MM.1S (cell line): ENCODE measurements around the gene SORCS2.

ENCODE experiments used
- DNase-seq: peaks from one replicate; pipeline ENCODE4 v3.0.0-alpha.2; 2015
- H2AFZ ChIP-seq: fragments of 300-600 bp; sonication (generic); 2 replicates; pipeline ENCODE4 v1.6.0; 2016; ENCODE audit warnings: antibody characterized with exemption, low read length
- H3F3A ChIP-seq: fragments of 300-600 bp; sonication (generic); 2 replicates; pipeline ENCODE4 v1.6.1; 2016; ENCODE audit warnings: mild to moderate bottlenecking, antibody characterized with exemption, low read length, moderate library complexity, mixed read lengths; ENCODE audit not compliant: insufficient read depth
- H3K27ac ChIP-seq: fragments of 300-600 bp; sonication (generic); 2 replicates; pipeline ENCODE4 v1.5.1; 2016; ENCODE audit warnings: mild to moderate bottlenecking, low read length
- H3K27me3 ChIP-seq: fragments of 300-600 bp; sonication (generic); replicated peaks from 2 replicates; pipeline ENCODE4 v1.6.0; 2016; ENCODE audit warnings: low read length; ENCODE audit not compliant: insufficient read depth
- H3K36me3 ChIP-seq: fragments of 300-600 bp; sonication (generic); replicated peaks from 2 replicates; pipeline ENCODE4 v1.6.1; 2016; ENCODE audit warnings: mild to moderate bottlenecking, low read length, mixed read lengths; ENCODE audit not compliant: insufficient read depth
- H3K4me1 ChIP-seq: fragments of 300-600 bp; sonication (generic); 2 replicates; pipeline ENCODE4 v1.6.1; 2016; ENCODE audit warnings: low read length, mixed read lengths
- H3K4me2 ChIP-seq: fragments of 300-600 bp; sonication (generic); 2 replicates; pipeline ENCODE4 v1.6.0; 2016; ENCODE audit warnings: low read depth, low read length
- H3K4me3 ChIP-seq: fragments of 300-600 bp; sonication (generic); 2 replicates; pipeline ENCODE4 v1.5.1; 2016; ENCODE audit warnings: low read length, mixed read lengths
- H3K79me2 ChIP-seq: fragments of 300-600 bp; sonication (generic); 2 replicates; pipeline ENCODE4 v1.6.1; 2016; ENCODE audit warnings: mixed run types, low read length, mixed read lengths
- H3K9ac ChIP-seq: fragments of 300-600 bp; sonication (generic); 2 replicates; pipeline ENCODE4 v1.6.1; 2016; ENCODE audit warnings: low read length, mixed read lengths
- H3K9me2 ChIP-seq: fragments of 300-600 bp; sonication (generic); replicated peaks from 2 replicates; pipeline ENCODE4 v1.6.1; 2016; ENCODE audit warnings: mild to moderate bottlenecking, low read length, mixed read lengths; ENCODE audit not compliant: insufficient read depth
- H3K9me3 ChIP-seq: fragments of 300-600 bp; sonication (generic); replicated peaks from 2 replicates; pipeline ENCODE4 v1.6.1; 2016; ENCODE audit warnings: mild to moderate bottlenecking, low read length, mixed read lengths; ENCODE audit not compliant: insufficient read depth
- H4K20me1 ChIP-seq: fragments of 300-600 bp; sonication (generic); 2 replicates; pipeline ENCODE4 v1.6.1; 2016; ENCODE audit warnings: mild to moderate bottlenecking, low read length, moderate library complexity, mixed read lengths; ENCODE audit not compliant: insufficient read depth
- EZH2 ChIP-seq: fragments of 300-600 bp; sonication (generic); optimal IDR thresholded peaks from 2 replicates; pipeline ENCODE3; 2017; ENCODE audit warnings: low read depth, mild to moderate bottlenecking, antibody characterized with exemption, low read length, mixed read lengths
- EZH2phosphoT487 ChIP-seq: fragments of 300-600 bp; sonication (generic); IDR thresholded peaks from 2 replicates; pipeline ENCODE4 v1.6.1; 2018; ENCODE audit warnings: antibody characterized with exemption, low read length
- TF ChIP-seq, protein P1 (sequence below): fragments of 300-600 bp; sonication (generic); IDR thresholded peaks from 2 replicates; pipeline ENCODE4 v1.5.1; 2016; ENCODE audit warnings: antibody characterized with exemption, low read length, mixed read lengths

The SORCS2 gene

DNA sequence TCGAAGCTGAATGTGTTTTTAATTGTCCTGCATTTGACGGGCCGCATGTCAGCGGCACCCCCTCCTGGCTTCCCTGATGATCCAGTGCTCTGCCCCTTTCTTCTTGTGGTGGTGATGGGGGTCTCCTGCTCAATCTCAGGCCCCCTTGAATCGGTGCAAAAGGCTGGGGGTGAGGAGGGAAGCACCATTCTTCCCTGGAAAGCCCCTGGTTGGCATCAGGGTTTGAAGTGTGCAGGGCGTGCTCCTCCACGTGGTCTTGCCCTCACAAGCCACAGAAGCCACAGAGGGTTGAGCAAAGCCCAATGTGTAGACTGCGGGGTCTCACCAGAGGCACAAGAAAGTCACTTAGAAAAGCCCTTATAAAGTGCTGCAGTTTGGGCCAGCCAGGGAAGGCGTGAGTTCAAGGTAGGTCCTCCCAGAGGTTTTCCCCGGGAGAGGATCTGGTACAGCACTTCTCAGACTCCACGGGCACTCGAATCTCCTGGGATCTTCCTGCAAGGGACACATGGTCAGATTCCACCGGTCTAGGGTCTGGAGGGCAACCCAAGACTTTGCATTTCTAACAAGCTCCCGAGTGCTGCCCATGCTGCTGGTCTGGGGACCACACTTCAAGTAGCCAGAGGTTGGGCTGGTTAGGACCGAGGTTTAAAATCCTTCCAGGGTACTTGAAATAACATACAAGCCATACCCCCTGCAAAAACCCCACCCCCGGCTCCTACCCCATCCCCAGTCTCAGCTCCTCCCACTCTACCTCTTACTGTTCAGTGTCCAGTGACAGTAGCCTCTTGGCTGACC lies 207.3 kb downstream of the SORCS2 start:
- Histone ChIP-seq H3K79me2 (no peaks in the 10 kb centered on the region), H2AFZ (no peak overlapping the region), H3K9me3 (no peaks in the 10 kb centered on the region), H4K20me1 (no peaks in the 10 kb centered on the region), H3K4me2 (no peak overlapping the region), H3K4me3 (no peak overlapping the region), H3K27me3 (peaks cover 73% of the 10 kb centered on the region), H3K9me2 (no peaks in the 10 kb centered on the region), H3K4me1 (no peaks in the 10 kb centered on the region), H3K36me3 (no peaks in the 10 kb centered on the region), H3K9ac (no peak overlapping the region), H3F3A (no peaks in the 10 kb centered on the region), H3K27ac (no peak overlapping the region)
- no peak for DNase-seq
- TF ChIP-seq EZH2 = no peak
- TF ChIP-seq, protein P1, sequence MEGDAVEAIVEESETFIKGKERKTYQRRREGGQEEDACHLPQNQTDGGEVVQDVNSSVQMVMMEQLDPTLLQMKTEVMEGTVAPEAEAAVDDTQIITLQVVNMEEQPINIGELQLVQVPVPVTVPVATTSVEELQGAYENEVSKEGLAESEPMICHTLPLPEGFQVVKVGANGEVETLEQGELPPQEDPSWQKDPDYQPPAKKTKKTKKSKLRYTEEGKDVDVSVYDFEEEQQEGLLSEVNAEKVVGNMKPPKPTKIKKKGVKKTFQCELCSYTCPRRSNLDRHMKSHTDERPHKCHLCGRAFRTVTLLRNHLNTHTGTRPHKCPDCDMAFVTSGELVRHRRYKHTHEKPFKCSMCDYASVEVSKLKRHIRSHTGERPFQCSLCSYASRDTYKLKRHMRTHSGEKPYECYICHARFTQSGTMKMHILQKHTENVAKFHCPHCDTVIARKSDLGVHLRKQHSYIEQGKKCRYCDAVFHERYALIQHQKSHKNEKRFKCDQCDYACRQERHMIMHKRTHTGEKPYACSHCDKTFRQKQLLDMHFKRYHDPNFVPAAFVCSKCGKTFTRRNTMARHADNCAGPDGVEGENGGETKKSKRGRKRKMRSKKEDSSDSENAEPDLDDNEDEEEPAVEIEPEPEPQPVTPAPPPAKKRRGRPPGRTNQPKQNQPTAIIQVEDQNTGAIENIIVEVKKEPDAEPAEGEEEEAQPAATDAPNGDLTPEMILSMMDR = no peak
- TF ChIP-seq EZH2phosphoT487 = no peak

DNA sequence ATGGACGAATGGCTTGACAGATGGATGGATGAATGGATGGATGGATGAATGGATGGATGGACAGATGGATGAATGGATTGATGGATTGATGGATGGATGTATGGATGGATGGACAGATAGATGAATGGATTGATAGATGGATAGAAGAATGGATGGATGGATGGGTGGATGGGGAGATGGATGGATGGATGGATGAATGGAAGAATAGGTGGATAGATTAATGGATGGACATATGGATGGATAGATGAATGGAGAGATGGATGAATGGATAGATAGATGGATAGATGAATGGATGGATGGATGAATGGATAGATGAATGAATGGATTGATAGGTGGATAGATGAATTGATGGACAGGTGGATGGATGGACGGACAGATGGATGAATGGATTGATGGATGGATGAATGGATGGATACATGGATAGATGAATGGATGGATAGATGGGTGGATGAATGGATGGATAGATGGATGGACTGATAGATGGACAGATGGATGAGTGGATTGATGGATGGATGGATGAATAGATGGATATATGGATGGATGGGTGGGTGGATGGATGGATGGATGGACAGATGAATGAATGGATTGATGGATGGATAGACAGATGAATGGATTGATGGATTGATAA lies 208.4 kb downstream of the SORCS2 start:
- Histone ChIP-seq H3K9me3 (no peaks in the 10 kb centered on the region), H3K36me3 (no peaks in the 10 kb centered on the region), H3K4me1 (no peaks in the 10 kb centered on the region), H2AFZ (no peak overlapping the region), H3K79me2 (no peaks in the 10 kb centered on the region), H3K27me3 (peaks cover 73% of the 10 kb centered on the region), H3K9ac (no peak overlapping the region), H3K4me3 (no peak overlapping the region), H3K27ac (no peak overlapping the region), H3F3A (no peaks in the 10 kb centered on the region), H3K4me2 (no peak overlapping the region), H4K20me1 (no peaks in the 10 kb centered on the region), H3K9me2 (no peaks in the 10 kb centered on the region)
- no peak for TF ChIP-seq EZH2
- no peak for TF ChIP-seq EZH2phosphoT487
- TF ChIP-seq, protein P1 = no peak
- no peak for DNase-seq

DNA sequence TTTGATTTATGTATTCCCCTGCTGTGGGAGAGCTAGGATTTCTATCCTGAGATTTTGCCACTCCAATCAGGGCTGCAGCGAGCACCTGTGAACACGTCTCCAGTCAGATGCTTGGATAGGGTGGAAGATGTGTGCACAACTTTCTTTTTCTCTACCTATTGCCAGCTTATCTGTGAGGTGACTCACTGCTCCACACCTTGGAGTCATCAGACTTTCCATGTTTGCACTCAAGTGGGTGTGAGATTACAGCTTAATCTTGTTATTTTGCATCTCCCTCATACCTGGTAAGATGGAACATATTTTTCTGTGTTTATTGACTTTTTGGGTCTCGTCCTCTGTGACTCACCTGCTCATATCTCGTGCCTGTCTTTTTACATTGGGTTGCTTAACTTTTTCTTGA lies 210.2 kb downstream of the SORCS2 start:
- H3K4me1 ChIP-seq = no peaks in the 10 kb centered on the region

More for the DNA sequence above, 210.2 kb downstream of the SORCS2 start:
- no peak overlapping the region for H3K9ac ChIP-seq
- no peaks in the 10 kb centered on the region for H3F3A ChIP-seq
- peaks cover 73% of the 10 kb centered on the region for H3K27me3 ChIP-seq
- H3K79me2 ChIP-seq = no peaks in the 10 kb centered on the region
- no peaks in the 10 kb centered on the region for H4K20me1 ChIP-seq
- H3K9me3 ChIP-seq = no peaks in the 10 kb centered on the region
- no peak overlapping the region for H3K4me2 ChIP-seq
- H3K4me3 ChIP-seq = no peak overlapping the region
- no peak overlapping the region for H3K27ac ChIP-seq
- no peak overlapping the region for H2AFZ ChIP-seq
- H3K36me3 ChIP-seq = no peaks in the 10 kb centered on the region
- H3K9me2 ChIP-seq = no peaks in the 10 kb centered on the region
- TF ChIP-seq EZH2 = no peak
- TF ChIP-seq EZH2phosphoT487 = no peak
- TF ChIP-seq, protein P1 = no peak
- no peak for DNase-seq
